ENCODE results near the gene TSNAXIP1. TPM values are rescaled to one million over a fixed set of nuclear protein-coding genes. Genes with fewer than 3 reads are reported as not detected.
A peak's percentile ranks its signal among the peaks of the same experiment; 100 is the strongest.

Gene TSNAXIP1
- total RNA-seq, 8 experiments from 2014 or later: 1.0 to 13.0 (median 3.0) TPM

- peaks cover 11 to 14% of the 10 kb centered on the region in 2 donors for H3K4me1 ChIP-seq (replicated peaks in 1 of 2)
- WGBS, 10 experiments: 75 to 100% (median 80%) methylated on average over 1 to 2 of the region's 3 CpGs; no CpG with 5 or more reads in 7 of the 10 experiments
- no peak for ATAC-seq (replicated peaks in 6 of 8)
- H3K27ac ChIP-seq: no peak overlapping the region
- peak overlapping the region; percentile 72 to 99 (median 91) for H3K4me3 ChIP-seq
- in situ Hi-C loops (cut with MboI; ENCODE audit: low pct_unique_long_range_greater_than_20kb in 2 of 9, low sequenced_read_pairs in 9 of 9, unreplicated experiment in 9 of 9): no loop called here
These were observed 67.7 kb downstream of the TSNAXIP1 start for GRCh38 chr16:67874372-67874771.

- no peak for ATAC-seq (replicated peaks in 6 of 8)
- peaks cover 11 to 14% of the 10 kb centered on the region in 2 donors for H3K4me1 ChIP-seq (replicated peaks in 1 of 2)
These were observed 70.4 kb downstream of the TSNAXIP1 start for GRCh38 chr16:67877064-67877463.

More at GRCh38 chr16:67877064-67877463, 70.4 kb downstream of the TSNAXIP1 start:
- in situ Hi-C loops (cut with MboI; ENCODE audit: low pct_unique_long_range_greater_than_20kb in 2 of 9, low sequenced_read_pairs in 9 of 9, unreplicated experiment in 9 of 9): no loop called here
- Histone ChIP-seq H3K27ac (no peak overlapping the region), H3K4me3 (no peak overlapping the region)
- 80 to 100% (median 100%) methylated on average over 1 to 8 of the region's 11 CpGs; no CpG with 5 or more reads in 5 of the 10 experiments for WGBS, 10 experiments

Other genes with a start within 250 kb of the TSNAXIP1 start
- 10 to 100 TPM; 19.6 to 47.6 (median 31.2) TPM for gene CTCF, start 244.4 kb upstream of the TSNAXIP1 start, total RNA-seq
- 1 to 10 TPM in 6 of 8 experiments, under 1 TPM in 2; 0.66 to 6.9 (median 2.9) TPM for gene CARMIL2, start 161.7 kb upstream of the TSNAXIP1 start, total RNA-seq
- 10 to 100 TPM in 7 of 8 experiments, 1 to 10 TPM in 1; 7.1 to 31.2 (median 20.4) TPM for gene ACD, start 146.6 kb upstream of the TSNAXIP1 start, total RNA-seq
- 10 to 100 TPM in 4 of 8 experiments, 1 to 10 TPM in 3, not detected in 1; 2.5 to 14.2 (median 12.4) TPM for gene PARD6A, start 145.9 kb upstream of the TSNAXIP1 start, total RNA-seq
- 10 to 100 TPM; 10.8 to 26.0 (median 17.4) TPM for gene ENKD1, start 140.1 kb upstream of the TSNAXIP1 start, total RNA-seq
- gene C16orf86, start 140.1 kb upstream of the TSNAXIP1 start, total RNA-seq: 1 to 10 TPM; 1.9 to 4.9 (median 2.9) TPM
- 10 to 100 TPM; 13.1 to 48.8 (median 30.5) TPM for gene GFOD2, start 87.6 kb upstream of the TSNAXIP1 start, total RNA-seq
- gene RANBP10, start 329 bp upstream of the TSNAXIP1 start, total RNA-seq: 10 to 100 TPM in 2 of 8 experiments, 1 to 10 TPM in 6; 4.3 to 19.8 (median 7.6) TPM
- 10 to 100 TPM; 17.6 to 26.9 (median 23.1) TPM for gene THAP11, start 35.4 kb downstream of the TSNAXIP1 start, total RNA-seq
- gene NUTF2, start 40.0 kb downstream of the TSNAXIP1 start, total RNA-seq: 100 to 1,000 TPM in 5 of 8 experiments, 10 to 100 TPM in 3; 52.2 to 122 (median 108) TPM
- 10 to 100 TPM; 21.4 to 42.8 (median 34.0) TPM for gene CENPT, start 40.8 kb downstream of the TSNAXIP1 start, total RNA-seq
- 10 to 100 TPM; 25.2 to 60.8 (median 46.9) TPM for gene EDC4, start 66.2 kb downstream of the TSNAXIP1 start, total RNA-seq
- 1 to 10 TPM in 1 of 8 experiments, under 1 TPM in 5, not detected in 2; 0.33 to 1.3 (median 0.68) TPM for gene NRN1L, start 78.0 kb downstream of the TSNAXIP1 start, total RNA-seq
- gene PSKH1, start 86.4 kb downstream of the TSNAXIP1 start, total RNA-seq: 10 to 100 TPM in 6 of 8 experiments, 1 to 10 TPM in 2; 7.2 to 35.2 (median 13.9) TPM
- gene CTRL, start 125.0 kb downstream of the TSNAXIP1 start, total RNA-seq: 1 to 10 TPM in 6 of 8 experiments, under 1 TPM in 2; 0.66 to 3.7 (median 2.3) TPM
- 100 to 1,000 TPM in 1 of 8 experiments, 10 to 100 TPM in 7; 22.7 to 134 (median 36.9) TPM for gene PSMB10, start 130.0 kb downstream of the TSNAXIP1 start, total RNA-seq
- gene LCAT, start 137.2 kb downstream of the TSNAXIP1 start, total RNA-seq: 10 to 100 TPM in 4 of 8 experiments, 1 to 10 TPM in 4; 3.2 to 20.0 (median 8.0) TPM
- 10 to 100 TPM in 4 of 8 experiments, 1 to 10 TPM in 4; 5.0 to 54.9 (median 21.4) TPM for gene SLC12A4, start 161.7 kb downstream of the TSNAXIP1 start, total RNA-seq
- under 1 TPM in 1 of 8 experiments, not detected in 7; 0.66 TPM for gene DPEP3, start 173.6 kb downstream of the TSNAXIP1 start, total RNA-seq
- gene DPEP2, start 192.6 kb downstream of the TSNAXIP1 start, total RNA-seq: under 1 TPM in 3 of 8 experiments, not detected in 5; 0.13 to 0.57 (median 0.42) TPM
- not detected for gene DPEP2NB, start 209.0 kb downstream of the TSNAXIP1 start, total RNA-seq
- 10 to 100 TPM in 3 of 8 experiments, 1 to 10 TPM in 5; 5.6 to 15.8 (median 9.0) TPM for gene DDX28, start 216.3 kb downstream of the TSNAXIP1 start, total RNA-seq
- gene DUS2, start 216.4 kb downstream of the TSNAXIP1 start, total RNA-seq: 10 to 100 TPM in 7 of 8 experiments, 1 to 10 TPM in 1; 9.0 to 19.2 (median 12.8) TPM